ENCODE results near the gene TRIM32. TPM values are rescaled to one million over a fixed set of nuclear protein-coding genes. Genes with fewer than 3 reads are reported as not detected.

TRIM32 gene
- total RNA-seq, 1 donor from 2014 or later: 17.3 TPM

DNA sequence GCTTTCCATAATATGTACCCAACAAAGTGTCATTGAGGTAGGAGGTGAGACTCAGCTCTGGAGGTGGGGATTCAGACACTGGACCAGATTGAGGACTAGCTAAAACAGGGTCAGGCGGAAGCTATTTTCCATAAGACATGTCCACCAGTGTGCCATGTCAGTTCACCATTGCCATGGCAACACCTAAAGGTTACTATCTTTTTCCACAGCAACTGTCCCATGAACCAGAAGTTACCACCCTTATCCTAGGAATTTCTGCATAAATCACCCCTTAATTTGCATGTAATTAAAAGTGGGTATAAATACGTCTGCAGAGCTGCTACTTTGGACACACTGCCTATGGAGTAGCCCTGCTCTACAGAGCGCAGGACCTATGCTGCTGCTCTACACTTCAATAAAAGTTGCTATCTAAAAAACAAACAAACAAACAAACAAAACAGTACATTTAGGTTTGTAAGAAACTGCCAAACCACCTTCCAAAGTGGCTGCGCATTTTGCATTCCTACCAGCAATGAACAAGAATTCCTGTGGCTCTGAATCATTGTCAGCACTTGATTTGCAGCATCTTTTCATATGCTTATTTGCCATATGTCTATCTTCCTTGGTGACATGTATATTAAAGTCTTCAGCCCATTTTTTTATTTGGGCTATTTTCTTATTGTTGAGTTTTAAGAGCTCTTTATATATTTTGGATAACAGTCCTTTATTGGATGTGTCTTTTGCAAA is 18.0 kb upstream of the TRIM32 start:
- ATAC-seq (no peak), DNase-seq (no peak)
- no peaks in the 10 kb centered on the region for H3K36me3 ChIP-seq
- TF ChIP-seq CTCF (IDR thresholded peaks at IDR 0.05): no peak
- peaks cover 4% of the 10 kb centered on the region for H3K9me3 ChIP-seq
- no peak overlapping the region for H3K4me3 ChIP-seq
- H3K27ac ChIP-seq: no peak overlapping the region
- intact Hi-C loops (cut with DNase I): loop anchor here (10.0 kb wide), 1 partner anchor 1084 kb away; no protein-coding TSS in a partner anchor
- no peaks in the 10 kb centered on the region for H3K4me1 ChIP-seq
- no peaks in the 10 kb centered on the region for H3K27me3 ChIP-seq (ENCODE audit: low read depth)

GRCh38 chr9:116671605-116672004 is 15.5 kb upstream of the TRIM32 start:
- DNase-seq (no peak), ATAC-seq (no peak)
- H3K9me3 ChIP-seq: peaks cover 4% of the 10 kb centered on the region
- no peak overlapping the region for H3K27ac ChIP-seq
- intact Hi-C loops (cut with DNase I): no loop called here
- H3K36me3 ChIP-seq: no peaks in the 10 kb centered on the region
- no peaks in the 10 kb centered on the region for H3K4me1 ChIP-seq
- H3K27me3 ChIP-seq (ENCODE audit: low read depth): no peaks in the 10 kb centered on the region
- H3K4me3 ChIP-seq: no peak overlapping the region
- no peak for TF ChIP-seq CTCF (IDR thresholded peaks at IDR 0.05)

- intact Hi-C loops (cut with DNase I): no loop called here
- Histone ChIP-seq H3K4me1 (no peaks in the 10 kb centered on the region), H3K27me3 (ENCODE audit: low read depth) (no peaks in the 10 kb centered on the region), H3K4me3 (no peak overlapping the region), H3K9me3 (peaks cover 4% of the 10 kb centered on the region), H3K36me3 (no peaks in the 10 kb centered on the region), H3K27ac (no peak overlapping the region)
- DNase-seq: no peak
- ATAC-seq: no peak
- TF ChIP-seq CTCF (IDR thresholded peaks at IDR 0.05): no peak
Measured at GRCh38 chr9:116673375-116673774, 13.7 kb upstream of the TRIM32 start.

- TF ChIP-seq CTCF (IDR thresholded peaks at IDR 0.05): no peak
- H3K27me3 ChIP-seq (ENCODE audit: low read depth): no peaks in the 10 kb centered on the region
- intact Hi-C loops (cut with DNase I): no loop called here
- ATAC-seq: no peak
- H3K9me3 ChIP-seq: peaks cover 4% of the 10 kb centered on the region
- H3K27ac ChIP-seq: no peak overlapping the region
- no peaks in the 10 kb centered on the region for H3K36me3 ChIP-seq
- no peak overlapping the region for H3K4me3 ChIP-seq
- H3K4me1 ChIP-seq: no peaks in the 10 kb centered on the region
- no peak for DNase-seq
Measured at GRCh38 chr9:116674210-116674980, 12.7 kb upstream of the TRIM32 start.

DNA sequence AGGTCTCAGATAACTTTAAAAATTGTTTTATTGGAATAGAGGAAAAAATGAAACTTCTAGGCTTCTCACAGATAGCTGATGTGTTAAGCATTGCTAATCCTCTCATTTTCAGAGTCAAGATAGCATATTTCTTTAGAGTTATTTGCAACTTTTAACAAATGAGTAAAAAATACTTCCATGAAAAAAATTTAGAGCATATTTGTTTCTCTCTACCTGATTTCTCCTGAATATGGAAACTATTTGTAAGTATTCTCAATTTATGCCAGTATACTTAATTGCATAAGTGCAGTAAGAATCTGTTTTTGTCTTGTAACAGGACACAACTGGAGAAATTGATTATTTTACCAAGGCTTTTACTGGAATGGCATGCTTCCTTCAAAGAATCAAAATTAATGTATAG is 3.6 kb upstream of the TRIM32 start:
- Histone ChIP-seq H3K4me1 (peaks cover 20% of the 10 kb centered on the region), H3K4me3 (no peak overlapping the region), H3K36me3 (no peaks in the 10 kb centered on the region), H3K27me3 (ENCODE audit: low read depth) (no peaks in the 10 kb centered on the region), H3K9me3 (no peaks in the 10 kb centered on the region), H3K27ac (no peak overlapping the region)
- ATAC-seq (no peak), DNase-seq (no peak)
- TF ChIP-seq CTCF (IDR thresholded peaks at IDR 0.05): no peak
- intact Hi-C loops (cut with DNase I): no loop called here

Data from lower lobe of right lung (tissue), 2 donors.